Activated CD8-positive, alpha-beta memory T cell treated with anti-CD3 and anti-CD28 coated beads for 1 hour (primary cell): ENCODE measurements around the gene NOC3L.
"Not testable (repeated sequence)": the region's sequence is repeated elsewhere in the genome, so short reads cannot be mapped to it uniquely, and the experiment has no call there.

Source experiments
- DNase-seq, 2 donors: peaks; one replicate each; pipeline ENCODE4 v3.0.0-alpha.2; 2020; ENCODE audit warnings: low read depth in 1 of 2; ENCODE audit errors: extremely low read depth in 1 of 2

Gene NOC3L, protein sequence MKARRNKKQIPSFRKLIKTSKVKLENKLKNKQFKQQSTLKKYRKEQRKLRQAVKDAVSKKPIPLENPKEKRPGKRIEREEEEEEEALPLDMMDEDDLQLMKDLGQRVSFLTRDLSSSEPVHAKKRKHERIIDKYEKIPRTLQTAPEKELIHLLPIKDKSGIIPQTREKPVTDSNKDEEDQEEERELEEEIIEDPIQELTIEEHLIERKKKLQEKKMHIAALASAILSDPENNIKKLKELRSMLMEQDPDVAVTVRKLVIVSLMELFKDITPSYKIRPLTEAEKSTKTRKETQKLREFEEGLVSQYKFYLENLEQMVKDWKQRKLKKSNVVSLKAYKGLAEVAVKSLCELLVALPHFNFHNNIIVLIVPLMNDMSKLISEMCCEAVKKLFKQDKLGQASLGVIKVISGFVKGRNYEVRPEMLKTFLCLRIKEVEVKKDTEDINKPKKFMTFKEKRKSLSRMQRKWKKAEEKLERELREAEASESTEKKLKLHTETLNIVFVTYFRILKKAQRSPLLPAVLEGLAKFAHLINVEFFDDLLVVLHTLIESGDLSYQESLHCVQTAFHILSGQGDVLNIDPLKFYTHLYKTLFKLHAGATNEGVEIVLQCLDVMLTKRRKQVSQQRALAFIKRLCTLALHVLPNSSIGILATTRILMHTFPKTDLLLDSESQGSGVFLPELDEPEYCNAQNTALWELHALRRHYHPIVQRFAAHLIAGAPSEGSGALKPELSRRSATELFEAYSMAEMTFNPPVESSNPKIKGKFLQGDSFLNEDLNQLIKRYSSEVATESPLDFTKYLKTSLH

DNA sequence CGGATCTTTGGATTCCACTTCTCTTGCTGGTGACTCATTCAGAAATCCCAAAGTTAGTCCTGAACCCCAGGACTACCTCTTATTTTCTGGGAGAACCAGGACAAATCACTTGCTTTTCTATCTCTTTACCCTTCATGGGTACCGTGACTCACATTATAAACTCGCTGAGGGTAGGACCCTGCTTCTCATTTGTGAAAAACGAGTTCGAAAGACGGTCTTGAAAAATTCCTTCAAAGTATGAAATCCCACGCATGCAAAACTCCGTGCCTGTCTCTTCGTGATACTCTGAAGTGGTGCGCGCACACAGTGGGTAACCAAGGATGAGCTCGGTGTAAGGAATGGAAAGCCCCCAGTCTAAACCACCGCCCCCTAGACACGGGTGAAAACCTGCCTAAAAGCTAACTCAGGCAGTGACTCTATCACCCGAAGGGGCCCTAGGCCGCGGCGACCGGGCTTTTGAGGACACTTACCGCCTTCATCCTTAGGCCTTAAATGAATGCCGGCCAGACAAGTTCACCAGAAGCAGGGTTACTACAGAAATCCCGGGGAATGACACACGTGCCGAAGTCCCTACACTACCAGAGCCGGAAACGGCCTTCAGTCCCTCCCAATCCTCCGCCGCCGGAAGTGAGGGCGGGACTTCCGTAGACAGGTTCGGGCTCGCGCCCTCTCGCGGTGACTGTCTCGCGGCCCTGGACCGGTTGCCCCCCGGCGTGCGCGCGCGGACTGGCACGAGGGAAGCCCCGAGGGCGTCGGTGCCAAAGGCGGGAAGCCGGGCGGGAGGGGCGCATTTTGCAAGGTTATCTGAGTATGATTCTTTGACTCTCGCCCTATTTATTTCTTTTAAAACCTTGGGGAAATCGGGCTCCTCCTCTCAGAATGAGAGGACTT lies at the start of gene NOC3L:
Gene NOC3L, minus strand, starts transcription at position 580 of the 891 bp plus-strand sequence. Its CDS starts 101 bp downstream, at position 479.
- peak; percentile 76 to 98 for DNase-seq

DNA sequence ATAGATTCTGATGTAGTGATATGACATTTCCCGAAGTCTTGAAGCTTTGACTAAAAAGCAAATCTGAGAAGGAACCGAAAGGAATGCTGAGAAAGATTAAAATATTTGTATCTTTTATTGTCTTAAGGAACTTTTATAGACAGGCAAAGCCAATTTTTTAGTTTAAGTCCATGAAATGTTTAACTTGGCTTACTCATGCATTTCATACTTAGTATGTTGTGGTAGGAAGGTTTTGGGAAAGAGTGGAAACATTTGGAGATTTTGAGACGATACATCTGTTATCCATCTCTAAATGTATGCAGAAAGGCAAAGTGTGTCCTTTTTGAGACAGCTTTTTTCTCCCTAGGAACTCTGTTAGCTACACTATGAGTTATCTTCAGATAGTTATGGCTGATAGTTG lies 49.7 kb upstream of the NOC3L start:
- DNase-seq = no peak

DNA sequence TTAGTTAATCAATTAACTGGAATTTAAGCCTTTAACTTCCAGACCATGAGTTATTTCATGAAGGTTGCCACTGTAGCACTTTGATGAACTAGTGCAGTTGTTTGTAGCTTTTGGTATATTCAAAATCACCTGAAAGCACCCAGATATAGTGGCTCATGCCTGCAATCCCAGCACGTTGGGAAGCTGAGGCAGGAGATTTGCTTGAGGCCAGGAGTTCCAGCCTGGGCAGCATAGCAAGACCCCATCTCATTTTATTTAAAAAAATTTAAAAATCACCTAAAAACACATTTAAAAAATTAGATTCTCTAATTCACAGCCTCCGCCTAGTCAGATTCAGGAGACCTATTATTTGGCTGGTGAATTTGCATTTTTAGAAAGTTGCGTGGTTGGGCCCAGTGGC lies 48.6 kb upstream of the NOC3L start:
- no peak for DNase-seq

DNA sequence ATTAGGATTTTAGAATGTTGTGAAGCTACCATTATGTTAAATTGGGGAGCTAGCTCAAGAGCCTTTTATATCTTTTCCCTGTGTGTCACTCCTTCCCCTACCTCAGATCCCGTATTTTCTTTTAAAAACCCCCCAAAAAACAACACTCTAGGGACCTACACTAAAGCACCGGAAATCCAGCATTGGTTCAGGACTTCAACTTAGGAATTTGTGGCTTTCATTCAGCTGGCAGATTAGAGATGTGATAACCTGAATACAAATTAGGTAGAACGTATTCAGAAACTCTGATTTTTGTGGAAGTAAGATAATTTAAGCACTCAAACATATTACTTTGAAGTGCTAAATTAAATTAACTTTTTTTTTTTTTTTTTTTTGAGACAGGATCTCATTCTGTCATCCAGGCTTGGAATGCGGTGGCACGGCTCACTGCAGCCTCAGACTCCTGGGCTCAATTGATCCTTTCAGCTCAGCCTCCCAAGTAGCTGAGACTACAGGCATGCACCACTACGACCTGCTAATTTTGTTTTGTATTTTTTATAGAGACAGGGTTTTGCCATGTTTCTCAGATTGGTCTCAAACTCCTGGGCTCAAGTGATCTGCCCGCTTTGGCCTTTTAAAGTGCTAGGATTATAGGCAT lies 46.4 kb upstream of the NOC3L start:
- no peak for DNase-seq

DNA sequence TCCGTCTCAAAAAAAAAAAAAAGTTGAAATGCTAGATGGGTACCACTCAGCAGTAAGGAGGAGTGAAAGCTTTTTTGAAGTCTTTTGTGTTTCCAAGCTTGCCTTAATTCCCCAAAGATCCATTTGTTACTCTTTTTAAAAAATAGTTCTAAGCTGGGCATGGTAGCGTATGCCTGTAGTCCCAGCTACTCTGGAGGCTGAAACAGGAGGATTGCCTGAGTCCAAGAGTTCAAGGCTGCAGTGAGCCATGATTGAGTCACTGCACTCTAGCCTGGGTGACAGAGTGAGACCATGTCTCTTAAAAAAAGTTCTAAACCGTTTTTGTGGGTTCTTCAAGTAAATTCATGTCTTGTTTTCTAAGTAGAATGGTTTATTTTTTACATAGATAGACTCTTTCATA lies 44.9 kb upstream of the NOC3L start:
- no peak for DNase-seq

DNA sequence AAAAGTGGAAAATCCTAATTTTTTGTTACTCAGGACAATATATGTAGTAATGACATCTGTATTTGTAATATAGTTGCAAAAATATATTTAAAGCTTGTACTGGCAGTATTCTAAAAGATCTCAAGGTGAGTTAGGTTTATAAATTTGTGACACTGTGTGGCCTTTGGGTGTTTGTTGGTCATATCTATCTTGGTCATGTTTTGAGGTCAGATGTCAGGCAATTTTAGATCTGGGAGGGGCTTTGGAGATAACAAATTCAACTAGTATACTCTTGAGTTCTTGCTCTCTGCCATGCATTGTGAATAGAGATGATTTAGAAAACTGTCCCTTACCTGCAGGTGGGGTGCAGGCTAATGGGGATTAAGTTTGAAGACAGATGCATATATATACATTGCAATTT lies 42.7 kb upstream of the NOC3L start:
- DNase-seq = no peak

DNA sequence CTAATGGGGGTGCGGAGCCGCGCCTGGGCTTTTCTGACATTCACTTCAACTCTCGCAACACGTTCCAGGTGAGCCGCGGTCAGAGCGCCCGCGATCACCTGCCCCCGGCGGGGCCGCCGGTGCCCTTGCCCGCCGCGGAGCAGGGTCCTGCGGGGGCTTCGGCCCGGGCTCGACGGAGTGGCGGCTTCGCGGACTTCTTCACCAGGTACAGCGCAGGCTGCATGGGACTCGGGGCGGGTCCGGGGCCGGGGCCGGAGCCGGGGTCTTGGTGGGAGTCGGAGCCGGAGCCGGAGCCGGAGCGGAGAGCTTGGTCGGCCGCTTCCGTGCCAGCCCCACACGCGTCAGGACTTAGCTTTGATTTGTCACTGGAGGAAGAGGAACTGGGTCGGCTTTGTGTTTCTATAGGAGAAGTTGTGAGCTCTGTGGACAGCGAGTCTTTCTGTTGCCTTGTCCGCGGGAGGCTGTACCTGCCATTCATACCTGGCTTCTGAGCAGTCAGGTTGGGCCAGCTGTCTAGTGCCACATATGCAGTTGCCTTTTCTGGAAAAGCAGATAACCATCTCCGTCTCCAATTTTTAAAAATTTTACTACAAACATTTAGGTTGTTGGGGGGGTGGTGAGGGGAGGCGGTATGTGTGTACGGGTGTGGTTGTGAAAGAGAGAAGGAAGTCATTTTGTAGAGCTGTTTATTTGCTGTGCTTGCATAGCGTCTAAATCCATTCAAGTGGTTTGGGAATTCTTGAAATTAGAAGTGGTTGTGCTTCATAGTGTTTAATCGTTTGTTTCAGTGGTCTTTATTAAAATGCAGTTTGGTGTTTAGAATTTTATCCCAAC lies 40.9 kb upstream of the NOC3L start:
- DNase-seq = no peak

DNA sequence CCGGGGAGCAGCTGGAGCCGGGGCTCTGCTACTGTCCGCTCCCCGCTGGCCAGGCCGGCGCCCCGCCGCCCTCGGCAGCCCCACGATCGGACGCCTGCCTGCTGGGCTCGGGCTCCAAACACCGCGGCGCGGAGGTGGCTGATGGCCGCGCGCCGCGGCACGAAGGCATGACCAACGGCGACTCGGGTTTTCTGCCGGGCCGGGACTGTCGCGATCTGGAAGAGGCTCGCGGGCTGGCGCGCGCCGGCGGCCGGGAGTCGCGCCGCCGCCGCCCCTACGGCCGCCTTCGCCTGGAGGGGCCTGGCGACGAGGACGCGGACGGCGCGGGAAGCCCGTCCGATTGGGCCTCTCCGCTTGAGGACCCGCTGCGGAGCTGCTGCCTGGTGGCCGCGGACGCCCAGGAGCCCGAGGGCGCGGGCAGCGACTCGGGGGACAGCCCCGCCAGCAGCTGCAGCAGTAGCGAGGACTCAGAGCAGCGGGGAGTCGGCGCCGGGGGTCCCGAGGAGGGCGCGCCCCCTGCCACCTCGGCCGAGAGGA lies 40.2 kb upstream of the NOC3L start:
- no peak for DNase-seq

DNA sequence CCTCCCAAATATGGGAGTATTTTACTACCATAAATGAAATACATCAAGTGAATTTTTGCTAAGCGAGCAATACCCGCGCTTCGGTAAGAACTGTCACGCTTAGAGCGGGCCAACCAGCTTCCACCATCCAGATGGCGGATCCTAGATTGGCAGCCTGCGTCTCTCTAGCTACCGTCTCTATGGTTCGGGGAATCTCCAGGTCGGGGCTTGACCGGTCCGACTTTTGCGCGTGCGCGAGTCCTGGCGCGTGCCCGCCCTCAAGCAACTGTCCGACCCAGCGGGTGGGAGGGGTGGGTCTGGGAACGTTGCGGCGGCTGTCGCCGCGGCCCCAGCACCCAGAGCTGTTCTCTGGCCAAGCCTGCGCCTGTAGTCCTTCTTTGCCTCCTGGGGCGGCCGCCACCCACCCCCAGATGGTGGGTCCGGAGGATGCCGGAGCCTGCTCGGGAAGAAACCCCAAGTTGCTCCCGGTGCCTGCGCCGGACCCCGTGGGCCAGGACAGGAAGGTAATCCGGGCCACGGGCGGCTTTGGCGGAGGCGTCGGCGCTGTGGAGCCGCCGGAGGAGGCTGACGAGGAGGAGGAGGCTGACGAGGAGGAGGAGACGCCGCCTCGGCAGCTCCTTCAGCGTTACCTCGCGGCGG lies 39.6 kb upstream of the NOC3L start, which contains the start of gene TBC1D12:
Gene TBC1D12, plus strand, starts transcription at position 338 of the 639 bp plus-strand sequence. Its CDS starts 73 bp downstream, at position 411.
- DNase-seq = no peak

DNA sequence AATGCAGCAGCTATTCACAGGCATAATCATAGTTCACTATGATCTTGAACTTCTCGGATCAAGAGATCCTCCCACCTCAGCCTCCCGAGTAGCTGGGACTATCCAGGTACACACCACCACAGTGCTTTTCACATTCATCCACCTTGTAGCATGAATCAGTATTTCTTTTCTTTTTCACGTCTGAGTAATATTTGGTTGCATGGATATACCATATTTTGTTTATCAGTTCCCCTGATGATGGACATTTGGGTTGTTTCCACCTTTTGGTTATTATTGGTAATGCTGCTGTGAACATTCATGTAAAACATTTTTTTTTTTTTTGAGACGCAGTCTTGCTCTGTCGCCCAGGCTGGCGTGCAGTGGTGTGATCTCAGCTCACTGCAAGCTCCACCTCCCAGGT lies 36.0 kb upstream of the NOC3L start:
- DNase-seq = no peak

DNA sequence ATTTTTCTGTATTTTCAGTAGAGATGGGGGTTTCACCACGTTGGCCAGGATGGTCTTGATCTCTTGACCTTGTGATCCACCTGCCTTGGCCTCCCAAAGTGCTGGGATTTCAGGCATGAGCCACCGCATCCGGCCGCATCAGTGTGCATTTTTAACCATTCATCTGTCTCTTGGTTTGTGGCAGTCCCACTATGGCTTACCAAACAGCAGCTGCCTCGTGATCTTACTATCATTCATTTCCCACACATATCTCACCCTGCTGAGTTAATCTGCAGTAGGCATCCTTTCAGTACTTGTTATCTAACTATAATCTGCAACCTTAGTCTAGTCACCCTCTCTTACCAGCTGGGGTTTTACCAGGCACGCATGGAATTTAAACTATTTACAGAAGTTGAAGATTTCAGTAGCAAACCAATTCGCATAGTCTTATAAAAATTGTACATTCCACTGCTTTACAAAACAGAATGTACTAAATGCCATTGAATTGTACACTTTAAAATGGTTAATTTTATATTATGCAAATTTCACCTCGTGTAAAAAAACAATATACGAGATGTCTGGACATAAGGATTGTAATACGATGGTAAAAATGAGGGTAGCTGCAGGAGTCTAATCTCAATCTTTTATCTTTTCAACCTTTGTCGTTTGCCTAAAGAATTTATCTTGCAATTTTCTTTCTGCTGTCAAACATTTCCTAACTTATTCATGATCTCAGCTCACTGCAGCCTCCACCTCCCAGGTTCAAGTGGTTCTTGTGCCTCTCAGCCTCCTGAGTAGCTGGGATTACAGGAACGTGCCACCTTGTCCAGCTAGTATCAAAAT lies 35.0 kb upstream of the NOC3L start:
- DNase-seq = no peak

DNA sequence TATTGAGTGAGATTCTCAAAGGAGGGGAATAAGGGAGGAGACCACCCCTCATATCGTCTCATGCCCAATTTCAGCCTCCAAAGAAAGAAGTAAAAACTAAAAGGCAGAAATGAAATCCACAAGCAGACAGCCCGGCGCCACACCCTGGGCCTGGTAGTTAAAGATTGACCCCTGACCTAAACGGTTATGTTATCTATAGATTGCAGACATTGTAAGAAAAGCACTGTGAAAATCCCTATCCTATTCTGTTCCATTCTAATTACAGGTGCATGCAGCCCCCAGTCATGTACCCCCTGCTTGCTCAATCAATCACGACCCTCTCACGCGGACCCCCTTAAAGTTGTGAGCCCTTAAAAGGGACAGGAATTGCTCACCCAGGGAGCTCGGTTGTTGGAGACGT lies 29.4 kb upstream of the NOC3L start:
- DNase-seq = not testable (repeated sequence)

DNA sequence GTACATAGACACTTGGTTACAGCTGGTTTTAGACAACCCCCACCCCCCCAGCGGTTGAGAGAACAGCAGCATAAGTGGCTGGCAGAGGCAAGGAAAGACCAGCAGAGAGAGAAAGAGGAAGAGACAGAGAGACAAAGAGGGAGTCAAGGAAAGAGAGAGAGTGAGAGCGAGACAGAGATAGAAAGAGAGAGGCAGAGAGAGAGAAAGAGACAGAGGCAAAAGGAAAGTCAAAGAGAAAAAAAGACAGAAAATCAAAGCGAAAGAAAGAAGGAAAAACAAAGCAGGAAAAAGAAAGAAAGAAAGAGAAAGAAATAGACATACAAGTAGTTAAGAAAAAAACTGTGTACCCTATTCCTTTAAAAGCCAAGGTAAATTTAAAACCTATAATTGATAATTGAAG lies 23.0 kb upstream of the NOC3L start:
- DNase-seq = not testable (repeated sequence)

DNA sequence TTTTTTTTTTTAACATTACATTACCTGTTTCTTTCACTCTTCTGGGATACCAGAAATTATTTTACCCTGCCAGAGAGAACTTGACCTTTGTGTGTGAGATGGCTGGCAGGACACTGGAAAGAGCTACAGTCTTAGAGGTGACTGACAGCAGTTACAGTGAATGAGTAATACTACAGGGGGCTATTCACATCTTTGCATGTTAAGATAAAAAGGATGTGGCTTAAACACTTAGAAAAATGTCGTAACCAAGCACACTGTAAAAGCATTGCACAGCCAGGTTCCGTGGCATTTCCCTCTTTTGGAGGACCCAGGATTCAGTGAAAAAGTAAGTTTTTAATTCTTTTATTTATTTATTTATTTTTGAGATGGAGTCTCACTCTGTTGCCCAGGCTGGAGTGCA lies 20.8 kb upstream of the NOC3L start:
- no peak for DNase-seq

DNA sequence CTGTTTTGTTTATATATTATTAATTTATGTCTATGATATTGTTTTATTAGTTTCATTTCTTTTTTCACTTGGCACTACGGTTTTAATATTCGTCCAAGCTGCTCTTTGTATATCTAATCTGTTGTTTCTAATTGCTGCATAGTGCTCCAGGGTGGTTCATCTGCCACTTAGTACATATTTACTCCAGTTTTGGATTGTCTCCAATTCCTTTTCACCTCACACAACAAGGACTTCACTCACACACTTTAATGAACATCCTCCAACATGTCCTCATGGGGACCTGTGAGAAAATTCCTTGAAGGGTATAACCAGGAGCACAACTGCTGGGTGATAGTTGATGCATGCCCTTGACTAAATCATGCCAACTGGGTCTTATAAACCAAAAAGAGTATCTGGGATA lies 14.1 kb upstream of the NOC3L start:
- no peak for DNase-seq

DNA sequence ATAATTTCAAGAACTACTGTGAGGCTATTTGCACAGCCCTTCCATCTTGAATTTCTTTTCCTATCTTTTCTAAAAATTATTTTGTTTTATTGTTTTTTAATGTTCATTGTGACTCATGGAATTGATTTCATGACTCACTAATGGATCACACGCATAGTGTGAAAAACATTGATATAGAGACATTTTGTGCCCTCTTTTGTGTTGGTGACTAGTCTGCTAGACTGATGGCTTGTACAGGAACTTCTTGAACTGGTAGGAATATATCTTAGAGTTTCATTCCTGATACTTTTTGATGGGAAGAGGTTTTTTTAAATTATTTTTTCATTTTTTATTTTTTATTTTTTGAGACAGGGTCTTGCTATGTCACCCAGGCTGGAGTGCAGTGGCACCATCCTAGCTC lies 12.6 kb upstream of the NOC3L start:
- DNase-seq = no peak

DNA sequence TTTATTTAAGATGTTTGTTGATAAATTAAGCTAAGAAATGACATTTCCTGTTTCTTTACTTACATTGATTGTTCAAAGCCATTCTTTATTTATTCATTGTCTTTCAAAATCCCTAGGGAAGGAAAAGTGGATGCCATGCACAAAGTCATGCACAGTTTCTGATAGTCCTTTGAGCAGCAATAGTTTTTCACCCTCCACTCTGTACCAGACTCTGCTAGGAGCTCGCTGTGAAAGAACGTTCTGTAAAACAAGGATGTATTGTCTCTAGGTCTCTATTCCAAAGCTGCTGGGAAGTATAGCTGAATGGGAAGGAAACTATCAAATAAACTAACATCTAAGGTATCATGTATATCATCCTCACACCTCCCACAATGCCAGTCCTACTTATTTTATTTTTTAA lies 7.8 kb upstream of the NOC3L start:
- no peak for DNase-seq

DNA sequence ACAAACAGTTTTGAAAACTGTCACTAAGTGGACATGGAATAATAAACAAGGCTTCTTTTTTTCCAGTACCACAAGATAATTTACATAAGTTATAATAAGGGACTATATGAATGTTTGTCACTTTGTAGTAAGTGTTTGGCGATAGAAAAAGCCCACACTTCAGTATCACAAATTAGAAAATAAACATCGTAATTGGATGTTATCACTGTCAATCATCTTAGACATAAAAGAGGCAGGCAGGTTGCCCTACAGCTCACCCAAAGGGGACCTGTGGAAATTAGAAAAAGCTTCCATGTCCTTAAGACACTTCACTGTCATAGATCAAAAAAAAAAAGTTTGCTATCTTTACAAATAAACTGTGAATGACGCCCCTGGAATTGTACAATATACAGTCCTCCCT lies 3.6 kb upstream of the NOC3L start:
- no peak for DNase-seq
